Hepatocyte (in vitro differentiated cells): ENCODE data around the gene MROH2A.

Source experiments
- CTCF ChIP-seq: fragments of 200-600 bp; sonication (generic); IDR thresholded peaks from 2 replicates; pipeline ENCODE4 v1.5.1; 2016; ENCODE audit warnings: antibody characterized with exemption, mild to moderate bottlenecking; ENCODE audit not compliant: poor library complexity
- EZH2 ChIP-seq: fragments of 200-600 bp; sonication (generic); IDR thresholded peaks from 2 replicates; pipeline ENCODE4 v1.6.1; 2016; ENCODE audit warnings: antibody characterized with exemption, mild to moderate bottlenecking, borderline replicate concordance
- EZH2phosphoT487 ChIP-seq: fragments of 200-600 bp; sonication (generic); IDR thresholded peaks from one replicate; pipeline ENCODE4 v1.6.1; 2018; ENCODE audit warnings: antibody characterized with exemption, mild to moderate bottlenecking, low read depth, moderate library complexity; ENCODE audit not compliant: unreplicated experiment, severe bottlenecking

- TF ChIP-seq CTCF (no peak), EZH2 (no peak), EZH2phosphoT487 (no peak)
These were observed 21.6 kb upstream of the MROH2A start for GRCh38 chr2:233756429-233757081.
